PC-9 (cell line): ENCODE data around the gene CHCHD5.

Source experiments
- CTCF ChIP-seq: fragments of 200-600 bp; sonication (generic); conservative IDR thresholded peaks from 2 replicates; pipeline ENCODE4 v1.6.1; 2017; ENCODE audit warnings: mixed run types, antibody characterized with exemption, mild to moderate bottlenecking, moderate library complexity
- EZH2 ChIP-seq: fragments of 200-600 bp; sonication (generic); IDR thresholded peaks from 2 replicates; pipeline ENCODE4 v1.8.0; 2017; ENCODE audit warnings: antibody characterized with exemption, low read depth

GRCh38 chr2:112585873-112586464, 1.6 kb downstream of the CHCHD5 start:
- TF ChIP-seq CTCF (no peak), EZH2 (no peak)
